GM12878 (cell line): ENCODE data around the gene LRRC23. TPM values are rescaled to one million over a fixed set of nuclear protein-coding genes. Genes with fewer than 3 reads are reported as not detected.

ENCODE experiments used
- ATAC-seq: fragments of 200-7000 bp; cut with Tn5 transposase; 3 replicates; pipeline ENCODE4 v1.9.1; 2020; ENCODE audit warnings: mild to moderate bottlenecking, moderate library complexity
- BruUV-seq: library from RNA; stranded (reverse); fragments of 400-500 nt; replicated peaks from 2 replicates; lab custom pipeline; 2021; lab: Mats Ljungman, UMichigan
- CTCF ChIA-PET: fragments of 300-600 bp; sonication (Branson Sonifier 250); formaldehyde crosslinking; extraction: SDS; loops from one replicate; lab custom pipeline; 2021; ENCODE audit warnings: inconsistent platforms; lab: Yijun Ruan, JAX
- POLR2A ChIA-PET: fragments of 350-600 bp; formaldehyde crosslinking; extraction: SDS; loops from one replicate; lab custom pipeline; 2021; ENCODE audit warnings: inconsistent platforms; lab: Charles Lee
- RAD21 ChIA-PET: fragments of 300-600 bp; sonication (Branson Sonifier 250); formaldehyde crosslinking; loops from one replicate; lab custom pipeline; 2023; ENCODE audit warnings: antibody characterized with exemption; ENCODE audit not compliant: unreplicated experiment; lab: Charles Lee
- SMC1A ChIA-PET: fragments of 300-600 bp; sonication (Branson Sonifier 250); formaldehyde crosslinking; loops from one replicate; lab custom pipeline; 2023; ENCODE audit not compliant: unreplicated experiment, uncharacterized antibody; lab: Charles Lee
- DNase-seq: peaks from one replicate; pipeline ENCODE4 v3.0.0-alpha.2; 2011; ENCODE audit warnings: low read depth, low spot score
- FAIRE-seq: peaks from 3 replicates; lab custom pipeline; 2011; peaks lifted over from hg19 to GRCh38; lab: Jason Lieb, UNC
- H2AFZ ChIP-seq: 2 replicates; pipeline ENCODE4 v1.6.0; 2011; ENCODE audit warnings: low read depth, low read length, control low read depth; ENCODE audit not compliant: control insufficient read depth
- H3K27ac ChIP-seq: 2 replicates; pipeline ENCODE4 v1.5.1; 2011; ENCODE audit warnings: control low read depth; ENCODE audit not compliant: control insufficient read depth, insufficient read depth
- H3K27me3 ChIP-seq, 2 experiments: replicated peaks in 1 of 2; 2 replicates each; pipeline versions ENCODE4 v1.6.0 to v1.6.1; 2011; ENCODE audit warnings: low read length in 1 of 2; ENCODE audit not compliant: control insufficient read depth in 2 of 2, insufficient read depth in 2 of 2
- H3K36me3 ChIP-seq, 2 experiments: 2 replicates each; pipeline ENCODE4 v1.5.1; 2011; ENCODE audit warnings: low read length in 1 of 2; ENCODE audit not compliant: control insufficient read depth in 2 of 2, insufficient read depth in 2 of 2
- H3K4me1 ChIP-seq: 2 replicates; pipeline ENCODE4 v1.6.1; 2011; ENCODE audit warnings: mild to moderate bottlenecking, low read length, moderate library complexity, mixed read lengths; ENCODE audit not compliant: control insufficient read depth, insufficient read depth
- H3K4me2 ChIP-seq: 2 replicates; pipeline ENCODE4 v1.6.0; 2011; ENCODE audit warnings: control low read depth; ENCODE audit not compliant: control insufficient read depth, insufficient read depth
- H3K4me3 ChIP-seq: fragments of 200-600 bp; sonication (generic); 2 replicates; pipeline ENCODE4 v1.5.1; 2016
- H3K79me2 ChIP-seq: 2 replicates; pipeline ENCODE4 v1.6.0; 2011; ENCODE audit warnings: low read length; ENCODE audit not compliant: control insufficient read depth, insufficient read depth
- H3K9ac ChIP-seq: 2 replicates; pipeline ENCODE4 v1.8.0; 2011; ENCODE audit warnings: low read length, control low read depth, mixed read lengths; ENCODE audit not compliant: control insufficient read depth, insufficient read depth
- H3K9me3 ChIP-seq: replicated peaks from 3 replicates; pipeline ENCODE4 v1.5.1; 2011; ENCODE audit warnings: mild to moderate bottlenecking, low read length; ENCODE audit not compliant: control insufficient read depth, insufficient read depth
- H4K20me1 ChIP-seq: 2 replicates; pipeline ENCODE4 v1.6.0; 2011; ENCODE audit not compliant: control insufficient read depth, insufficient read depth
- HDGF ChIP-seq: fragments of 450-650 bp; IDR thresholded peaks from 2 replicates; pipeline ENCODE4 v1.6.1; 2016; ENCODE audit warnings: antibody characterized with exemption
- IRF3 ChIP-seq: fragments of 450-650 bp; IDR thresholded peaks from 2 replicates; pipeline ENCODE4 v1.6.1; 2014; ENCODE audit warnings: mild to moderate bottlenecking
- POLR2A ChIP-seq: IDR thresholded peaks from 2 replicates; pipeline ENCODE4 v1.6.1; 2011; ENCODE audit warnings: low read depth, mild to moderate bottlenecking, low read length
- ZNF274 ChIP-seq: IDR thresholded peaks from one replicate; pipeline ENCODE4 v1.8.0; 2011; ENCODE audit not compliant: insufficient read length, insufficient read depth
- WGBS: methylation state at CpG from one replicate; pipeline ENCODE4 v1.1.6; 2016; ENCODE audit warnings: low lambda C conversion rate; ENCODE audit not compliant: insufficient replicate concordance, insufficient coverage; ENCODE audit errors: missing lambda C conversion rate; 5-methylcytosine and 5-hydroxymethylcytosine counted together
- in situ Hi-C: fragments of 300-500 bp; cut with MboI; formaldehyde crosslinking; loops from 9 replicates; pipeline ENCODE4 v1.14.3; 2018; ENCODE audit warnings: mixed read lengths
- intact Hi-C: fragments of 100-400 bp; cut with micrococcal nuclease; formaldehyde crosslinking; loops from one replicate; pipeline ENCODE4 v1.14.2; 2022; ENCODE audit not compliant: unreplicated experiment
- polyA plus RNA-seq, 11 experiments: library from polyadenylated mRNA; depleted of rRNA in 4 of 11; unstranded in 6 of 11; stranded (reverse) in 5 of 11; fragments of >200 nt; fragmentation: Nextera tagmentation in 4 of 11; fragmentation: Illumina TruSeq in 1 of 11; extraction: Ambion mirVana in 4 of 11; extraction: Trizol in 1 of 11; gene quantifications; 1 replicate in 1 of 11; 2 replicates in 10 of 11; pipeline versions ENCODE4 v1.2.1 to v1.2.3, GENCODE V29; 2011 to 2016; ENCODE audit warnings: inconsistent platforms in 2 of 11, missing spikeins in 2 of 11, low read depth in 1 of 11
- total RNA-seq, 4 experiments: library from RNA; depleted of rRNA in 3 of 4; stranded (reverse); fragments of >200 nt in 3 of 4; fragmentation: Illumina TruSeq in 1 of 4; extraction: Trizol in 1 of 4; gene quantifications; 2 replicates each; pipeline versions ENCODE4 v1.2.1 to v1.2.3, GENCODE V29; 2013 to 2021

The LRRC23 gene
- total and polyA plus RNA-seq, 10 of the 15 experiments (the other 5 are each of a cell fraction or from before 2014, with no cell fraction given): 1.4 to 6.9 (median 3.4) TPM

- H4K20me1 ChIP-seq: no peaks in the 10 kb centered on the region
- H3K4me1 ChIP-seq: peaks cover 31% of the 10 kb centered on the region
- ATAC-seq (0 out of 3 replicates have a peak, but pooled peaks have one; percentile 2), DNase-seq (no peak), FAIRE-seq (no peak)
- peaks cover 41% of the 10 kb centered on the region for H3K79me2 ChIP-seq
- H3K36me3 ChIP-seq: peaks cover 0 to 3% of the 10 kb centered on the region in 2 experiments; a peak in 1 of 4 replicates
- peak overlapping the region; percentile 79 for H3K9ac ChIP-seq
- peak overlapping the region; percentile 95 for H3K4me3 ChIP-seq
- intact Hi-C loops: no loop called here
- ChIA-PET RAD21 (interaction anchor here (1.2 to 1.5 kb wide), 4 partner anchors 16 to 90 kb away, joined by 3 to 5 read pairs (median 5); partner anchors contain the start of genes C12orf57, CDCA3, LPCAT3 and RNU7-1), SMC1A (interaction anchor here (1.3 to 1.8 kb wide), 2 partner anchors 10 to 15 kb away, joined by 4 to 5 read pairs; partner anchors contain the start of genes C12orf57 and RNU7-1), CTCF (interaction anchor here (1.0 to 2.2 kb wide), 6 partner anchors 10 to 184 kb away, joined by 3 to 9 read pairs (median 4); partner anchors contain the start of genes C12orf57, C1RL and RNU7-1), POLR2A (interaction anchor here (0.6 to 4.8 kb wide), 5 partner anchors 9 to 90 kb away, joined by 3 to 28 read pairs (median 4); partner anchors contain the start of gene LPCAT3)
- H3K27me3 ChIP-seq: no peaks in the 10 kb centered on the region
- in situ Hi-C loops: no loop called here
- WGBS: 0% methylated on average over 3 of the region's 79 CpGs
- no TSS peak for BruUV-seq
- peak overlapping the region; percentile 95 for H3K4me2 ChIP-seq
- H3K9me3 ChIP-seq: no peaks in the 10 kb centered on the region
- peak overlapping the region; percentile 75 for H3K27ac ChIP-seq
- peak; percentile 51 for TF ChIP-seq POLR2A
- TF ChIP-seq HDGF: no peak
- TF ChIP-seq IRF3: no peak
- TF ChIP-seq ZNF274: no peak
- H2AFZ ChIP-seq: no peak overlapping the region
These were observed 23.5 kb downstream of the LRRC23 start for GRCh38 chr12:6928022-6928702.
